H9 (cell line): ENCODE results near the gene BACH1. TPM values are rescaled to one million over a fixed set of nuclear protein-coding genes. Genes with fewer than 3 reads are reported as not detected.

Experiments used
- DNase-seq: peaks from one replicate; pipeline ENCODE4 v3.0.0-alpha.2; 2017
- H2AFZ ChIP-seq: one replicate; pipeline ENCODE4 v1.6.1; 2013; ENCODE audit warnings: mild to moderate bottlenecking, low read length, control low read depth, moderate library complexity
- H2AK5ac ChIP-seq: 2 replicates; pipeline ENCODE4 v1.6.1; 2013; ENCODE audit warnings: low read length, control low read depth, mixed read lengths; ENCODE audit not compliant: insufficient read length
- H2BK120ac ChIP-seq: one replicate; pipeline ENCODE4 v1.6.1; 2013; ENCODE audit warnings: low read depth, mild to moderate bottlenecking, low read length, control low read depth, inconsistent platforms; ENCODE audit not compliant: poor library complexity, severe bottlenecking
- H2BK12ac ChIP-seq: 2 replicates; pipeline ENCODE4 v1.6.1; 2013; ENCODE audit warnings: low read length, control low read depth, mixed read lengths, low read depth; ENCODE audit not compliant: insufficient read length
- H2BK15ac ChIP-seq: 2 replicates; pipeline ENCODE4 v1.6.1; 2013; ENCODE audit warnings: low read depth, low read length, control low read depth
- H2BK20ac ChIP-seq: one replicate; pipeline ENCODE4 v1.6.1; 2013; ENCODE audit warnings: low read depth, mild to moderate bottlenecking, low read length, control low read depth, inconsistent platforms; ENCODE audit not compliant: poor library complexity, severe bottlenecking
- H2BK5ac ChIP-seq: 2 replicates; pipeline ENCODE4 v1.6.1; 2013; ENCODE audit warnings: low read length, control low read depth, mixed read lengths; ENCODE audit not compliant: insufficient read length
- H3K14ac ChIP-seq: 2 replicates; pipeline ENCODE4 v1.6.1; 2013; ENCODE audit warnings: low read length, control low read depth; ENCODE audit not compliant: insufficient read depth
- H3K18ac ChIP-seq: 2 replicates; pipeline ENCODE4 v1.6.1; 2013; ENCODE audit warnings: low read depth, mild to moderate bottlenecking, mixed read lengths, low read length, control low read depth; ENCODE audit not compliant: insufficient read length
- H3K23ac ChIP-seq: 2 replicates; pipeline ENCODE4 v1.6.1; 2013; ENCODE audit warnings: low read length, control low read depth, mixed read lengths, low read depth; ENCODE audit not compliant: insufficient read length
- H3K23me2 ChIP-seq: 2 replicates; pipeline ENCODE4 v1.6.1; 2013; ENCODE audit warnings: low read depth, mild to moderate bottlenecking, mixed read lengths, low read length, control low read depth; ENCODE audit not compliant: insufficient read length, poor library complexity, severe bottlenecking
- H3K27ac ChIP-seq: 2 replicates; pipeline ENCODE4 v1.5.1; 2013; ENCODE audit warnings: low read length, control low read depth, mixed read lengths, low read depth; ENCODE audit not compliant: insufficient read length
- H3K27me3 ChIP-seq: 2 replicates; pipeline ENCODE4 v1.6.1; 2013; ENCODE audit warnings: low read length, control low read depth, inconsistent platforms; ENCODE audit not compliant: insufficient read depth
- H3K4ac ChIP-seq: 2 replicates; pipeline ENCODE4 v1.6.1; 2013; ENCODE audit warnings: low read depth, mild to moderate bottlenecking, control low read depth, inconsistent platforms, low read length, moderate library complexity
- H3K4me1 ChIP-seq: 2 replicates; pipeline ENCODE4 v1.6.1; 2013; ENCODE audit warnings: low read length, control low read depth, inconsistent platforms; ENCODE audit not compliant: insufficient read depth
- H3K4me2 ChIP-seq: 2 replicates; pipeline ENCODE4 v1.6.1; 2013; ENCODE audit warnings: low read length, control low read depth, mixed read lengths; ENCODE audit not compliant: insufficient read length, insufficient read depth
- H3K56ac ChIP-seq: 2 replicates; pipeline ENCODE4 v1.6.1; 2013; ENCODE audit warnings: low read depth, mild to moderate bottlenecking, mixed read lengths, low read length, control low read depth; ENCODE audit not compliant: insufficient read length
- H3K79me1 ChIP-seq: 2 replicates; pipeline ENCODE4 v1.6.1; 2013; ENCODE audit warnings: low read depth, mild to moderate bottlenecking, moderate library complexity, low read length, control low read depth, inconsistent platforms; ENCODE audit not compliant: insufficient read depth, poor library complexity, severe bottlenecking
- H3K79me2 ChIP-seq: 2 replicates; pipeline ENCODE4 v1.6.1; 2013; ENCODE audit warnings: low read length, control low read depth, inconsistent platforms; ENCODE audit not compliant: insufficient read depth
- H3K9ac ChIP-seq: 2 replicates; pipeline ENCODE4 v1.6.1; 2013; ENCODE audit warnings: low read length, control low read depth, mixed read lengths; ENCODE audit not compliant: insufficient read length; ENCODE audit errors: extremely low read depth
- H3K9me3 ChIP-seq: one replicate; pipeline ENCODE4 v1.6.1; 2013; ENCODE audit warnings: low read depth, low read length, inconsistent platforms; ENCODE audit not compliant: control insufficient read depth
- H3T11ph ChIP-seq: one replicate; pipeline ENCODE4 v1.6.1; 2013; ENCODE audit warnings: mild to moderate bottlenecking, low read length, control low read depth, inconsistent platforms
- H4K20me1 ChIP-seq: one replicate; pipeline ENCODE4 v1.6.1; 2013; ENCODE audit not compliant: control insufficient read depth, insufficient read length, insufficient read depth
- H4K5ac ChIP-seq: 2 replicates; pipeline ENCODE4 v1.6.1; 2013; ENCODE audit warnings: low read depth, mild to moderate bottlenecking, mixed read lengths, low read length, control low read depth; ENCODE audit not compliant: insufficient read length
- H4K8ac ChIP-seq: replicated peaks from 2 replicates; pipeline ENCODE4 v1.6.1; 2013; ENCODE audit warnings: low read length, control low read depth, mixed read lengths, low read depth; ENCODE audit not compliant: insufficient read length
- H4K91ac ChIP-seq: 2 replicates; pipeline ENCODE4 v1.6.1; 2013; ENCODE audit warnings: low read depth, mild to moderate bottlenecking, moderate library complexity, mixed read lengths, low read length, control low read depth; ENCODE audit not compliant: insufficient read length
- H3K27ac Mint-ChIP-seq, 3 experiments: 2 replicates in 2 of 3; 3 replicates in 1 of 3; pipeline ENCODE4 v1.8.0; 2020 to 2021; ENCODE audit warnings: mixed read lengths in 3 of 3, mild to moderate bottlenecking in 1 of 3, moderate library complexity in 1 of 3
- H3K27me3 Mint-ChIP-seq: 2 replicates; pipeline ENCODE4 v1.8.0; 2021; ENCODE audit warnings: low read depth, mild to moderate bottlenecking, moderate library complexity, mixed read lengths
- H3K36me3 Mint-ChIP-seq, 3 experiments: 2 replicates in 2 of 3; 3 replicates in 1 of 3; pipeline ENCODE4 v1.8.0; 2020 to 2021; ENCODE audit warnings: low read depth in 3 of 3, mixed read lengths in 3 of 3; ENCODE audit not compliant: insufficient read depth in 1 of 3
- H3K4me1 Mint-ChIP-seq, 2 experiments: 2 replicates each; pipeline ENCODE4 v1.8.0; 2020; ENCODE audit warnings: mixed read lengths in 2 of 2
- H3K4me3 Mint-ChIP-seq, 2 experiments: 2 replicates in 1 of 2; 3 replicates in 1 of 2; pipeline ENCODE4 v1.8.0; 2020 to 2021; ENCODE audit warnings: mild to moderate bottlenecking in 2 of 2, mixed read lengths in 2 of 2, moderate library complexity in 1 of 2
- H3K9me3 Mint-ChIP-seq, 2 experiments: 2 replicates in 1 of 2; 3 replicates in 1 of 2; pipeline ENCODE4 v1.8.0; 2020; ENCODE audit warnings: mild to moderate bottlenecking in 2 of 2, mixed read lengths in 2 of 2, moderate library complexity in 1 of 2
- CTCF ChIP-seq: fragments of 200-600 bp; sonication (generic); conservative IDR thresholded peaks from 3 replicates; pipeline ENCODE4 v1.8.0; 2021; ENCODE audit warnings: antibody characterized with exemption, mild to moderate bottlenecking
- WGBS: extraction: QIAGEN DNeasy Blood & Tissue Kit; methylation state at CpG from one replicate; pipeline ENCODE4 v1.1.7; 2013; ENCODE audit warnings: missing lambda C conversion rate, low lambda C conversion rate, mixed read lengths; ENCODE audit not compliant: insufficient read length; ENCODE audit errors: extremely low coverage; 5-methylcytosine and 5-hydroxymethylcytosine counted together
- total RNA-seq: library from RNA; stranded (reverse); gene quantifications from 2 replicates; pipeline ENCODE4 v1.2.1, GENCODE V29; 2021

Gene BACH1
- total RNA-seq, 1 experiment from 2014 or later, result 42.4 TPM

GRCh38 chr21:29257701-29258100, 41.0 kb upstream of the BACH1 start:
- no peak overlapping the region for H2BK20ac ChIP-seq
- H3K18ac ChIP-seq, result no peak overlapping the region
- H3K79me1 ChIP-seq, result no peaks in the 10 kb centered on the region
- TF ChIP-seq CTCF, result no peak
- WGBS, result no CpG with 5 or more reads among the region's 2 CpGs
- no peak overlapping the region for H3K4ac ChIP-seq
- Mint-ChIP-seq H3K9me3 (peaks cover 23 to 24% of the 10 kb centered on the region in 2 experiments), H3K4me3 (no peak overlapping the region), H3K27me3 (peaks cover 3% of the 10 kb centered on the region; the same call in 1 of the 2 replicates), H3K4me1 (no peaks in the 10 kb centered on the region), H3K27ac (no peak overlapping the region), H3K36me3 (peaks cover 8 to 17% (median 13%) of the 10 kb centered on the region in 3 experiments)
- H3K4me1 ChIP-seq, result no peaks in the 10 kb centered on the region
- no peak for DNase-seq
- H2BK15ac ChIP-seq, result no peak overlapping the region
- no peaks in the 10 kb centered on the region for H4K20me1 ChIP-seq
- H3K14ac ChIP-seq, result no peak overlapping the region
- H4K8ac ChIP-seq, result no peak overlapping the region
- H2AFZ ChIP-seq, result no peak overlapping the region
- no peak overlapping the region for H4K91ac ChIP-seq
- no peak overlapping the region for H3T11ph ChIP-seq
- no peak overlapping the region for H4K5ac ChIP-seq
- no peak overlapping the region for H3K27ac ChIP-seq
- no peak overlapping the region for H2BK120ac ChIP-seq
- H2BK12ac ChIP-seq, result no peak overlapping the region
- no peaks in the 10 kb centered on the region for H3K79me2 ChIP-seq
- H3K56ac ChIP-seq, result no peak overlapping the region
- no peaks in the 10 kb centered on the region for H3K23me2 ChIP-seq
- H2BK5ac ChIP-seq, result no peak overlapping the region
- no peak overlapping the region for H3K9ac ChIP-seq
- H2AK5ac ChIP-seq, result no peak overlapping the region
- peaks cover 8% of the 10 kb centered on the region for H3K9me3 ChIP-seq
- no peak overlapping the region for H3K4me2 ChIP-seq
- no peaks in the 10 kb centered on the region for H3K27me3 ChIP-seq
- no peak overlapping the region for H3K23ac ChIP-seq
